Peyer's patch (tissue), 4 donors: ENCODE data around the gene PHF10.

Source experiments
- POLR2A ChIP-seq, 2 donors: fragments of 450-650 bp; IDR thresholded peaks; one replicate each; pipeline ENCODE4 v1.5.1; 2017; ENCODE audit warnings: antibody characterized with exemption in 2 of 2, mild to moderate bottlenecking in 2 of 2, moderate library complexity in 2 of 2
- TF ChIP-seq, protein P1 (sequence below), 6 experiments: fragments of 450-650 bp in 4 of 6; fragments of 200-600 bp in 2 of 6; sonication (generic) in 1 of 6; IDR thresholded peaks; one replicate each; pipeline ENCODE4 v1.5.1; 2017 to 2019; ENCODE audit warnings: antibody characterized with exemption in 6 of 6, mild to moderate bottlenecking in 3 of 6, moderate library complexity in 1 of 6

DNA sequence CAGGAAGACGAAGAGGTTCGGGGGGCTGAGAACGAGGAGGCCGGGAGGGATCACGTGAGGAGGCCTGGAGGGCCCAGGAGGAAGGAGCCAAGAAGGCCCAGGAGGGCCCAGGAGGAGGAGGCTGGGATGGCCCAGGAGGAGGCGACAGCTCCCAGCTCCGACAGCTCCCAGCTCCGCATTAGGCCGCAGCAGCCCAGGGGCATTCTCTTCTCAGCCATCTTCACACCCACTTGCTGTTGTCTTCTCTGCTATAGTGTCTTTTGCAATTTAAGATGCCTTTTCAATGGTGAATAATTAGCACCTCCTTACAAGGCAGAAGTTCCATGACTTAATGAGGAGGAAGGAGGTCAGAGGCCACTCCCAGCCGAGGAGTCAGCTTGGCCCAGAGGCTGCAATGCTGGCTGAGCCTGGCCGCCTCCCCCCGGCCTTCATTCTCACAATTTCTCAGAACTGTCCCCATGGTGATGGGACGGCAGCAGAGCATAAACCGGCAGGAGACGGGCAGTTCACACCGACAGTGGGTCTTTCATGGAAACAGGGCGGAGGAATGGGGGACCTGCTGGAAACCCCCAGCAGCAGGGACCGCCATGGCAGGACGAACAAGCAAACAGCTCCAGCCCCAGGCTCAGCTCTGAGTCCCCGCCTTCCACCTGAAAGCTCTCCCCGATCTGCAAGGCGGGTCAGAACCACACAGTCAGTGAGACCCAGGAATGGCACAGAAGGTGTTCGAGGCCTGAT is 67.6 kb downstream of the PHF10 start:
- TF ChIP-seq, protein P1, sequence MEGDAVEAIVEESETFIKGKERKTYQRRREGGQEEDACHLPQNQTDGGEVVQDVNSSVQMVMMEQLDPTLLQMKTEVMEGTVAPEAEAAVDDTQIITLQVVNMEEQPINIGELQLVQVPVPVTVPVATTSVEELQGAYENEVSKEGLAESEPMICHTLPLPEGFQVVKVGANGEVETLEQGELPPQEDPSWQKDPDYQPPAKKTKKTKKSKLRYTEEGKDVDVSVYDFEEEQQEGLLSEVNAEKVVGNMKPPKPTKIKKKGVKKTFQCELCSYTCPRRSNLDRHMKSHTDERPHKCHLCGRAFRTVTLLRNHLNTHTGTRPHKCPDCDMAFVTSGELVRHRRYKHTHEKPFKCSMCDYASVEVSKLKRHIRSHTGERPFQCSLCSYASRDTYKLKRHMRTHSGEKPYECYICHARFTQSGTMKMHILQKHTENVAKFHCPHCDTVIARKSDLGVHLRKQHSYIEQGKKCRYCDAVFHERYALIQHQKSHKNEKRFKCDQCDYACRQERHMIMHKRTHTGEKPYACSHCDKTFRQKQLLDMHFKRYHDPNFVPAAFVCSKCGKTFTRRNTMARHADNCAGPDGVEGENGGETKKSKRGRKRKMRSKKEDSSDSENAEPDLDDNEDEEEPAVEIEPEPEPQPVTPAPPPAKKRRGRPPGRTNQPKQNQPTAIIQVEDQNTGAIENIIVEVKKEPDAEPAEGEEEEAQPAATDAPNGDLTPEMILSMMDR (IDR thresholded peaks at IDR 0.05): no peak
- no peak for TF ChIP-seq POLR2A (IDR thresholded peaks at IDR 0.05)
